GM23338 (cell line): ENCODE results near the gene USP33. TPM values are rescaled to one million over a fixed set of nuclear protein-coding genes. Genes with fewer than 3 reads are reported as not detected.

Experiments
- ATAC-seq: fragments of 200-7000 bp; cut with Tn5 transposase; 3 replicates; pipeline ENCODE4 v1.9.1; 2020
- DNase-seq: peaks from one replicate; pipeline ENCODE4 v3.0.0-alpha.2; 2015; ENCODE audit warnings: low spot score
- H2AFZ ChIP-seq: fragments of 200-600 bp; sonication (generic); 2 replicates; pipeline ENCODE4 v1.8.0; 2016; ENCODE audit warnings: antibody characterized with exemption, mild to moderate bottlenecking, moderate library complexity
- H3F3A ChIP-seq: fragments of 200-600 bp; sonication (generic); replicated peaks from 2 replicates; pipeline ENCODE4 v1.8.0; 2017; ENCODE audit warnings: antibody characterized with exemption, mixed run types, low read depth
- H3K27ac ChIP-seq: fragments of 200-600 bp; sonication (generic); 2 replicates; pipeline ENCODE4 v1.6.1; 2016; ENCODE audit warnings: low read depth
- H3K27me3 ChIP-seq: fragments of 200-600 bp; sonication (generic); 2 replicates; pipeline ENCODE4 v1.8.0; 2016; ENCODE audit warnings: mild to moderate bottlenecking, mixed run types, moderate library complexity; ENCODE audit not compliant: insufficient read depth
- H3K36me3 ChIP-seq: fragments of 200-600 bp; sonication (generic); 2 replicates; pipeline ENCODE4 v1.8.0; 2016; ENCODE audit warnings: mild to moderate bottlenecking; ENCODE audit not compliant: insufficient read depth
- H3K4me1 ChIP-seq: fragments of 200-600 bp; sonication (generic); 2 replicates; pipeline ENCODE4 v1.8.0; 2016; ENCODE audit warnings: mild to moderate bottlenecking, moderate library complexity; ENCODE audit not compliant: insufficient read depth
- H3K4me2 ChIP-seq: fragments of 200-600 bp; sonication (generic); 2 replicates; pipeline ENCODE4 v1.7.1; 2017; ENCODE audit warnings: mixed run types
- H3K4me3 ChIP-seq: fragments of 200-600 bp; sonication (generic); 2 replicates; pipeline ENCODE4 v1.6.1; 2016; ENCODE audit warnings: mixed run types
- H3K79me2 ChIP-seq: fragments of 200-600 bp; sonication (generic); replicated peaks from 2 replicates; pipeline ENCODE4 v1.8.0; 2017; ENCODE audit warnings: mild to moderate bottlenecking; ENCODE audit not compliant: insufficient read depth
- H3K9me2 ChIP-seq: fragments of 200-600 bp; sonication (generic); 2 replicates; pipeline ENCODE4 v1.8.0; 2017; ENCODE audit not compliant: insufficient read depth
- H4K20me1 ChIP-seq: fragments of 200-600 bp; sonication (generic); replicated peaks from 2 replicates; pipeline ENCODE4 v1.8.0; 2017; ENCODE audit warnings: mild to moderate bottlenecking; ENCODE audit not compliant: insufficient read depth
- H3K27ac Mint-ChIP-seq: 2 replicates; pipeline ENCODE4 v1.8.0; 2020; ENCODE audit warnings: inconsistent platforms, mild to moderate bottlenecking, moderate library complexity, mixed read lengths
- H3K27me3 Mint-ChIP-seq: 3 replicates; pipeline ENCODE4 v1.8.0; 2022; ENCODE audit warnings: low read depth, mild to moderate bottlenecking, moderate library complexity, mixed read lengths, inconsistent platforms; ENCODE audit not compliant: insufficient read depth, poor library complexity
- H3K36me3 Mint-ChIP-seq: 3 replicates; pipeline ENCODE4 v1.8.0; 2021; ENCODE audit warnings: low read depth, mild to moderate bottlenecking, inconsistent platforms, moderate library complexity, mixed read lengths
- H3K4me1 Mint-ChIP-seq: 3 replicates; pipeline ENCODE4 v1.8.0; 2020; ENCODE audit warnings: mild to moderate bottlenecking, inconsistent platforms, mixed read lengths
- H3K4me3 Mint-ChIP-seq: 3 replicates; pipeline ENCODE4 v1.8.0; 2021; ENCODE audit warnings: moderate library complexity, mild to moderate bottlenecking, inconsistent platforms, mixed read lengths
- H3K9me3 Mint-ChIP-seq: 3 replicates; pipeline ENCODE4 v1.8.0; 2020; ENCODE audit warnings: moderate library complexity, mild to moderate bottlenecking, inconsistent platforms, mixed read lengths
- CREB1 ChIP-seq: fragments of 250-450 bp; sonication (Bioruptor Pico); IDR thresholded peaks from 2 replicates; pipeline ENCODE4 v1.5.0; 2020; ENCODE audit warnings: low read depth, mild to moderate bottlenecking, moderate library complexity
- ETS1 ChIP-seq: IDR thresholded peaks from 2 replicates; pipeline ENCODE4 v1.6.1; 2016; ENCODE audit warnings: antibody characterized with exemption
- EZH2 ChIP-seq: fragments of 200-600 bp; sonication (generic); IDR thresholded peaks from one replicate; pipeline ENCODE4 v1.8.0; 2017; ENCODE audit warnings: antibody characterized with exemption, mild to moderate bottlenecking, low read depth; ENCODE audit not compliant: unreplicated experiment
- EZH2phosphoT487 ChIP-seq: fragments of 200-600 bp; sonication (generic); IDR thresholded peaks from one replicate; pipeline ENCODE4 v1.8.1; 2018; ENCODE audit warnings: antibody characterized with exemption; ENCODE audit not compliant: unreplicated experiment
- NANOG ChIP-seq: IDR thresholded peaks from 2 replicates; pipeline ENCODE4 v1.6.1; 2016; ENCODE audit warnings: antibody characterized with exemption, borderline replicate concordance
- ZNF114 ChIP-seq: fragments of 250-450 bp; sonication (Bioruptor Pico); IDR thresholded peaks from 2 replicates; pipeline ENCODE4 v1.5.0; 2020; ENCODE audit warnings: mild to moderate bottlenecking, moderate library complexity
- ZNF331 ChIP-seq: fragments of 250-450 bp; sonication (Bioruptor Pico); IDR thresholded peaks from 2 replicates; pipeline ENCODE4 v1.5.0; 2020; ENCODE audit warnings: low read depth, mild to moderate bottlenecking, moderate library complexity
- polyA plus RNA-seq: library from polyadenylated mRNA; unstranded; fragments of >200 nt; fragmentation: Nextera tagmentation; extraction: Ambion mirVana; gene quantifications from 2 replicates; pipeline ENCODE4 v1.2.1, GENCODE V29; 2016
- total RNA-seq: library from RNA; depleted of rRNA; stranded (reverse); fragments of >200 nt; shearing (Covaris generic); gene quantifications from 2 replicates; pipeline ENCODE4 v1.2.3, GENCODE V29; 2014
- TF ChIP-seq, protein P1 (sequence below): fragments of 250-450 bp; sonication (Bioruptor Pico); IDR thresholded peaks from 2 replicates; pipeline ENCODE4 v1.5.0; 2020; ENCODE audit warnings: mild to moderate bottlenecking, moderate library complexity

Gene USP33
- total and polyA plus RNA-seq, 2 experiments from 2014 or later, result 42.4 to 63.9 TPM

DNA sequence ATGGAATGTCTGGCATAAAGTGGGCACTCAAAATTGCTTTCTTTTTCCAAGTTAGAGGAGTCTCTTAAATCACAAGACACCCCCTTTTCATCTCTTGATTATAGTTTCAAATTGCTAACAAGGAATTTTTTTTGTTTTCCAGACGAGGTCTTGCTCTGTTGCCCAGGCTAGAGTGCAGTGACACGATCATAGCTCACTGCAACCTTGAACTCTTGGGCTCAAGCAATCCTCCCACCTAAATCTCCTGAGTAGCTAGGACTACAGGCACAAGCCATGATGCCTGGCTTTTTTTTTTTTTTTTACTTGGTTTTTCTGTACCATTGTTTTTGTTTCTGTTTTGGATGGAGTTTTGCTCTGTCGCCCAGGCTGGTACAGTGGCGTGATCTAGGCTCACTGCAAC is 98.0 kb downstream of the USP33 start (continued):
- TF ChIP-seq, protein P1, sequence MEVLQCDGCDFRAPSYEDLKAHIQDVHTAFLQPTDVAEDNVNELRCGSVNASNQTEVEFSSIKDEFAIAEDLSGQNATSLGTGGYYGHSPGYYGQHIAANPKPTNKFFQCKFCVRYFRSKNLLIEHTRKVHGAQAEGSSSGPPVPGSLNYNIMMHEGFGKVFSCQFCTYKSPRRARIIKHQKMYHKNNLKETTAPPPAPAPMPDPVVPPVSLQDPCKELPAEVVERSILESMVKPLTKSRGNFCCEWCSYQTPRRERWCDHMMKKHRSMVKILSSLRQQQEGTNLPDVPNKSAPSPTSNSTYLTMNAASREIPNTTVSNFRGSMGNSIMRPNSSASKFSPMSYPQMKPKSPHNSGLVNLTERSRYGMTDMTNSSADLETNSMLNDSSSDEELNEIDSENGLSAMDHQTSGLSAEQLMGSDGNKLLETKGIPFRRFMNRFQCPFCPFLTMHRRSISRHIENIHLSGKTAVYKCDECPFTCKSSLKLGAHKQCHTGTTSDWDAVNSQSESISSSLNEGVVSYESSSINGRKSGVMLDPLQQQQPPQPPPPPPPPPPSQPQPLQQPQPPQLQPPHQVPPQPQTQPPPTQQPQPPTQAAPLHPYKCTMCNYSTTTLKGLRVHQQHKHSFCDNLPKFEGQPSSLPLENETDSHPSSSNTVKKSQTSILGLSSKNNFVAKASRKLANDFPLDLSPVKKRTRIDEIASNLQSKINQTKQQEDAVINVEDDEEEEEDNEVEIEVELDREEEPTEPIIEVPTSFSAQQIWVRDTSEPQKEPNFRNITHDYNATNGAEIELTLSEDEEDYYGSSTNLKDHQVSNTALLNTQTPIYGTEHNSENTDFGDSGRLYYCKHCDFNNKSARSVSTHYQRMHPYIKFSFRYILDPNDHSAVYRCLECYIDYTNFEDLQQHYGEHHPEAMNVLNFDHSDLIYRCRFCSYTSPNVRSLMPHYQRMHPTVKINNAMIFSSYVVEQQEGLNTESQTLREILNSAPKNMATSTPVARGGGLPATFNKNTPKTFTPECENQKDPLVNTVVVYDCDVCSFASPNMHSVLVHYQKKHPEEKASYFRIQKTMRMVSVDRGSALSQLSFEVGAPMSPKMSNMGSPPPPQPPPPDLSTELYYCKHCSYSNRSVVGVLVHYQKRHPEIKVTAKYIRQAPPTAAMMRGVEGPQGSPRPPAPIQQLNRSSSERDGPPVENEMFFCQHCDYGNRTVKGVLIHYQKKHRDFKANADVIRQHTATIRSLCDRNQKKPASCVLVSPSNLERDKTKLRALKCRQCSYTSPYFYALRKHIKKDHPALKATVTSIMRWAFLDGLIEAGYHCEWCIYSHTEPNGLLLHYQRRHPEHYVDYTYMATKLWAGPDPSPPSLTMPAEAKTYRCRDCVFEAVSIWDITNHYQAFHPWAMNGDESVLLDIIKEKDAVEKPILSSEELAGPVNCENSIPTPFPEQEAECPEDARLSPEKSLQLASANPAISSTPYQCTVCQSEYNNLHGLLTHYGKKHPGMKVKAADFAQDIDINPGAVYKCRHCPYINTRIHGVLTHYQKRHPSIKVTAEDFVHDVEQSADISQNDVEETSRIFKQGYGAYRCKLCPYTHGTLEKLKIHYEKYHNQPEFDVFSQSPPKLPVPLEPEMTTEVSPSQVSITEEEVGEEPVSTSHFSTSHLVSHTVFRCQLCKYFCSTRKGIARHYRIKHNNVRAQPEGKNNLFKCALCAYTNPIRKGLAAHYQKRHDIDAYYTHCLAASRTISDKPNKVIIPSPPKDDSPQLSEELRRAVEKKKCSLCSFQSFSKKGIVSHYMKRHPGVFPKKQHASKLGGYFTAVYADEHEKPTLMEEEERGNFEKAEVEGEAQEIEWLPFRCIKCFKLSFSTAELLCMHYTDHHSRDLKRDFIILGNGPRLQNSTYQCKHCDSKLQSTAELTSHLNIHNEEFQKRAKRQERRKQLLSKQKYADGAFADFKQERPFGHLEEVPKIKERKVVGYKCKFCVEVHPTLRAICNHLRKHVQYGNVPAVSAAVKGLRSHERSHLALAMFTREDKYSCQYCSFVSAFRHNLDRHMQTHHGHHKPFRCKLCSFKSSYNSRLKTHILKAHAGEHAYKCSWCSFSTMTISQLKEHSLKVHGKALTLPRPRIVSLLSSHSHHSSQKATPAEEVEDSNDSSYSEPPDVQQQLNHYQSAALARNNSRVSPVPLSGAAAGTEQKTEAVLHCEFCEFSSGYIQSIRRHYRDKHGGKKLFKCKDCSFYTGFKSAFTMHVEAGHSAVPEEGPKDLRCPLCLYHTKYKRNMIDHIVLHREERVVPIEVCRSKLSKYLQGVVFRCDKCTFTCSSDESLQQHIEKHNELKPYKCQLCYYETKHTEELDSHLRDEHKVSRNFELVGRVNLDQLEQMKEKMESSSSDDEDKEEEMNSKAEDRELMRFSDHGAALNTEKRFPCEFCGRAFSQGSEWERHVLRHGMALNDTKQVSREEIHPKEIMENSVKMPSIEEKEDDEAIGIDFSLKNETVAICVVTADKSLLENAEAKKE, result no peak
- TF ChIP-seq EZH2, result no peak
- TF ChIP-seq EZH2phosphoT487, result no peak
- no peak for TF ChIP-seq ZNF331 (CRISPR knock-in tag)
- TF ChIP-seq ETS1, result no peak
- TF ChIP-seq ZNF114 (CRISPR knock-in tag), result no peak
- no peak for TF ChIP-seq CREB1 (CRISPR knock-in tag)
- TF ChIP-seq NANOG, result no peak

GRCh38 chr1:77659879-77660593 is 99.6 kb downstream of the USP33 start:
- Histone ChIP-seq H3K4me1 (no peaks in the 10 kb centered on the region), H3K4me2 (no peak overlapping the region), H3F3A (no peaks in the 10 kb centered on the region), H3K9me2 (no peaks in the 10 kb centered on the region), H3K79me2 (peaks cover 100% of the 10 kb centered on the region), H3K4me3 (no peak overlapping the region), H3K36me3 (no peaks in the 10 kb centered on the region), H2AFZ (no peak overlapping the region), H3K27ac (no peak overlapping the region), H3K27me3 (no peaks in the 10 kb centered on the region), H4K20me1 (peaks cover 31% of the 10 kb centered on the region)
- no peak overlapping the region for H3K4me3 Mint-ChIP-seq
- no peak for DNase-seq
- ATAC-seq, result no peak
- no peaks in the 10 kb centered on the region for H3K4me1 Mint-ChIP-seq
- no peaks in the 10 kb centered on the region for H3K9me3 Mint-ChIP-seq
- no peaks in the 10 kb centered on the region; the same call in 2 of the 3 replicates for H3K36me3 Mint-ChIP-seq
- H3K27ac Mint-ChIP-seq, result no peak overlapping the region
- H3K27me3 Mint-ChIP-seq, result peaks cover 12% of the 10 kb centered on the region
- TF ChIP-seq ZNF331 (CRISPR knock-in tag) (no peak), ETS1 (no peak), EZH2phosphoT487 (no peak), CREB1 (CRISPR knock-in tag) (no peak), ZNF114 (CRISPR knock-in tag) (no peak)
